NCI-H510A (cell line): Measurements from ENCODE around the gene CLASP1.
"Not testable (repeated sequence)": the region's sequence is repeated elsewhere in the genome, so short reads cannot be mapped to it uniquely, and the experiment has no call there.

Source experiments
- DNase-seq: peaks from one replicate; lab custom pipeline; 2025; lab: John Stamatoyannopoulos, UW

The CLASP1 gene

GRCh38 chr2:121649149-121649595 lies at the start of gene CLASP1:
TSS of gene CLASP1 (minus strand) at chr2:121649462. CDS start at chr2:121605895, 43,567 bp downstream.
- DNase-seq = no peak

- DNase-seq = no peak
Observed at GRCh38 chr2:121698318-121698930, 49.2 kb upstream of the CLASP1 start.

DNA sequence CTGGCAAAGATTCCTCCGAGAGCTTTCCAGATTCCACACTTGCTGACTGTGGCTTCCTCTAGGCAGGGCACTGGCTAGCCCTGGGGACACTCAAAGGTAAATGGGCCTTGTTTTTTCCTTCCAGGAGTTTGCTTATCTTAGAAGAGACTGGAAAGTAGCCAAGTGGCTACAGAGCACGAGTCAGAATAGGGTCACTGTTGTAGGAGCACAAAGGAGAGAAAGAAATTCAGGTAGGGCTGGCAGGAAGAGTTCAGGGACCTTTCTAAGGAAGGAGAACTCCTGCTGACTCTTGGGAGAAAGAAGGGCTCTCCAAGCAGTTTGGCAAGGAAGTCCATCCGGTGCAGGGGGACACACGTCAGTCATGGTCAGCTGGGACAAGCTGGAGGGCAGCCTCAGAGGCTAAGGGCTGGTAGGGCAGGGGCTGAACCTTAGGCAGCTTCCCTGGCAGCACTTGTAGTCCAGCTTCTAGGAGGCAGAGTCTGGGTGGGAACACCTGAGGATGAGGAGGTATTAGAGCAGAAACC lies 47.9 kb upstream of the CLASP1 start:
- no peak for DNase-seq

DNA sequence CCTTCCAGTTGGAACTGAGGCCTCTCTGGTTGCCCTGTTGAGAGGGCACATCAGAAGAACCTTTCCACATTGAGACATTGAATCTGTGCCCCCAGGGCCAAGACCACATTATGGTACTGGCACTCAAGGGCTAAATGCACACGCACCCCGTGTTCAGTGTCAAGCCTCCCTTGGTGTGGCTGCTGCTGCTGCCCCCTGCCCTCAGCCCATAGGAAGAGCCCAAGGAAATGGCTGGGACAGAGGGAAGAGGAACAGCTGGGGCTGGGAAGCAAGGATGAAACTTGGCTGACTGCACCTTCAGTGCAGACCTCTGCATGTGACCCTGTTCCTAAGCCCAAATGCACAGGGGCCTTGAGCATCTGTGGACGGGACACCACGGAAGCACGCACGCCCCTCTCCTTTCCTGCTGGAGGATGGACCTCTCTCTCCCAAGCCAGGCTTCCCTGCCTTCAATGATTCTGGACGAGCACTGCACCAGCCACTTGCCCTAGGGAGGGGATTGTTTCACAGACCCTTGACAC lies 47.2 kb upstream of the CLASP1 start:
- DNase-seq = no peak

DNA sequence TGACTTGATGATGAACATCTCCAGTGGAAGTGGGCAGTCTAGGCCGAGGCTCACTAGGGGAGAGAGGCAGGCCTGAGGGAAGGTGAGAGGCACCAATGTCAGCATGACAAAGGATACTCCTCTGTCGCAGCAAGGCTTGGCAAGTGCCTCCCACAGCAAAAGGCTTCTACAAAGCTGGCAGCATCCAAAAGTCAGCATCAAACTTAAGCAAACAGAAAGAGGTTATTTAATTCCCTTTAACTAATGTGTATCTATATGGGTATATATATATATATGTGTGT lies 45.8 kb upstream of the CLASP1 start:
- DNase-seq = no peak

DNA sequence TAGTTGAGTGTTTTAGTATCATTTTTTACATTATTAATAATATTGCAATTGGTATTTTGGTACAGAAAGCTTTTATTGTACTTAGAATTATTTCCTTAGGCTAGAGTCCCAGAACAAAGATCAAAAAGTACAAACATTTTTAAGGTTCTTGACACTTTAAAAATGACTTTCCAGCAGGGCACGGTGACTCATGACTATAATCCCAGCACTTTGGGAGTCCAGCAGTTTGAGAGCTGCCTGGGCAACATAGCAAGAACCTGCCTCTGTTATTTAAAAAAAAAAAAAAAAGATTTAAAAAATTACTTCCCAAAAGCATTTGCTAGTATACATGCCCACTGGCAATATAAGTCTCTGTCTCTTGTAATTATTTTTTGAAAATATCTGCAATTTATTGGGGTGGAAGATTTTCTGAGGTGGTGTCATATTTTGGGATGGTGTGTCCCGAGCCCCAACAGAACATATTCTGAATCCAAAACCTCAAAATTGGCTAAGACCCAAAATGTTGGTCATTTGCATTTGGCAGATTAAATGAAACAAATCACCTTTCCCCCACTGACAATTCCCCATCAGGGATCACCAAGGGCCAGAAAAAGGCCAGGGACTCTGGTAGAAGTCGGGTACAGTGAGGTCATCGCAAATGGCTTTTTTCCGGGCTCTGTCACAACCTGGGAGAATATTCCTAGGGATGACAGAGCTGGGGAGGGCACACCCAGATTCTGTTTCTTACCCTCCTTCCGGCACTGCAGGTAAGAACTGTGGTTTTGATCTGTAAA lies 45.3 kb upstream of the CLASP1 start:
- DNase-seq = no peak

DNA sequence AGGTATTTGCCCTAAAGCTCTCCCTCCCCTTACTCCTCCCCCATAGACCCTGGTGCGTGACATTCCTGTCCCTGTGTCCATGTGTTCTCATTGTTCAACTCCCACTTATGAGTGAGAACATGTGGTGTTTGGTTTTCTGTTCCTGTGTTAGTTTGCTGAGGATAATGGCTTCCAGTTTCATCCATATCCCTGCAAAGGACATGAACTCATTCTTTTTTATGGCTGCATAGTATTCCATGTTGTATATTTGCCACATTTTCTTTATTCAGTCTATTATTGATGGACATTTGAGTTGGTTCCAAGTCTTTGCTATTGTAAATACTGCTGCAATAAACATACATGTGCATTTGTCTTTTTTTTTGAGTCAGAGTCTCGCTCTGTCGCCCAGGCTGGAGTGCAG lies 41.3 kb upstream of the CLASP1 start:
- not testable (repeated sequence) for DNase-seq

DNA sequence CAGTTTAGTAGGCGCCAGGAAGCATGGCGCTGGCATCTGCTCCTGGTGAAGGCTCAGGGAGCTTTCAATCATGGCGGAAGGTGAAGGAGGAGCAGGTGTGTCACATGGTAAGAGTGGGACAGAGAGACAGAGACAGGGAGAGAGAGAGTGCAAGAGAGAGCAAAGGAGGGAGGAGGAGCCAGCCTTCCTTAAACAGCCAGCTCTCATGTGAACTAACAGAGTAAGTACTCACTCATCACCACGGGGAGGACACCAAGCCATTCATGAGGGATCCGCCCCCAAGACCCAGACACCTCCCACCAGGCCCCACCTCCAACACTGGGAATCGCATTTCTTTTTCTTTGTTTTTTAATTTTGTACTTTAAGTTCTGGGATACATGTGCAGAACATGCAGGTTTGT lies 40.8 kb upstream of the CLASP1 start:
- no peak for DNase-seq

DNA sequence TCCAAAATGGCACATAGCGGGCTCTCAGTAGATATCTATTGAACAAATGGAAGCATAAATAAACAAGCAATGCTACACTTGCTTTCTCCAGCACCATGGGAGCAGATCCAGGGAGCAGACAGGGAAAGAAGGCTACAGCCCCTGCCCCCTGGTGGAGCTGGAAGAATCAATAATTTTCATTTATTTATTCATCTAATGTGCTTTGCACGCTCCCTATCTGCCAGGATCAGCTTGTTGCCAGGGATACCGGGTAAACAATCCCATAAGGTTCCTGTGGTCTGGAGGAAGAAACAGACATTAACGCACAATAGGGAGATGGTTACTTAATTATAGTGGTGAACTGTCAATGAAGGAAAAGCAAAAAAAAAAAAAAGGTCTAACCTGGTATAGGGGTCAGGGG lies 40.1 kb upstream of the CLASP1 start:
- peak; percentile 7 for DNase-seq

DNA sequence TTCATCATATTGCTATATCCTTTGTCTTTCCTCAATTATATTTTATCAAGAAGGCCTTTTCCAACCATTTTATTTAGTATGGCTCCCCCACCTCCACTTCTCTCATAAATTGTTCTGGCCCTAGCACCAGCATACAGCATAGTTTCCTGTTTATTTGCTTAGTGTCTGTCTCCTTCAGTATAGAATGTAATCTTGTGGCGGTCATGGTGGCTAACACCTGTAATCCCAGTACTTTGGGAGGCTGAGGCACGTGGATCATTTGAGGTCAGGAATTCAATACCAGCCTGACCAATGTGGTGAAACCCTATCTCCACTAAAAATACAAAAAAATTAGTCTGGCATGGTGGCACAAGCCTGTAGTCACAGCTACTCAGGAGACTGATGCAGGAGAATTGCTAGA lies 39.6 kb upstream of the CLASP1 start:
- no peak for DNase-seq

- no peak for DNase-seq
Observed at GRCh38 chr2:121686902-121687301, 37.6 kb upstream of the CLASP1 start.

GRCh38 chr2:121686218-121686617 lies 37.0 kb upstream of the CLASP1 start:
- no peak for DNase-seq

GRCh38 chr2:121682396-121683298 lies 33.4 kb upstream of the CLASP1 start:
- no peak for DNase-seq

DNA sequence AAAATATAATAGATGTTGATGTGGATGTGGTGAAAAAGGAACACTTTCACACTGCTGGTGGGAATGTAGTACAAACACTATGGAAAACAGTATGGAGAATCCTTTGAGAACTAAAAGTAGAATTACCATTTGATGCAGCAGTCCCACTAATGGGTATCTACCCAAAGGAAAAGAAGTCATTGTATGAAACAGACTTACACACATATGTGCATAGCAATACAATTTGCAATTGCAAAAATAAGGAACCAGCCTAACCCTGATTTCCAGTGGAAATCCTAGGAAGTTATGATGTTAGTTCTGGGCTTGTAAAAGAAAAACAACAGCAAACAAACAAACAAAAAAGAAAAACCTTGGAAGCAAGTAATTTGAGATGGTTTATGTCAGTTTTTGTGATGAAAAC lies 28.6 kb upstream of the CLASP1 start:
- no peak for DNase-seq

- DNase-seq = not testable (repeated sequence)
Observed at GRCh38 chr2:121671621-121672020, 22.4 kb upstream of the CLASP1 start.

GRCh38 chr2:121670181-121670580 lies 20.9 kb upstream of the CLASP1 start:
- DNase-seq = no peak

GRCh38 chr2:121667618-121668017 lies 18.4 kb upstream of the CLASP1 start:
- no peak for DNase-seq

GRCh38 chr2:121666042-121666441 lies 16.8 kb upstream of the CLASP1 start:
- DNase-seq = no peak

DNA sequence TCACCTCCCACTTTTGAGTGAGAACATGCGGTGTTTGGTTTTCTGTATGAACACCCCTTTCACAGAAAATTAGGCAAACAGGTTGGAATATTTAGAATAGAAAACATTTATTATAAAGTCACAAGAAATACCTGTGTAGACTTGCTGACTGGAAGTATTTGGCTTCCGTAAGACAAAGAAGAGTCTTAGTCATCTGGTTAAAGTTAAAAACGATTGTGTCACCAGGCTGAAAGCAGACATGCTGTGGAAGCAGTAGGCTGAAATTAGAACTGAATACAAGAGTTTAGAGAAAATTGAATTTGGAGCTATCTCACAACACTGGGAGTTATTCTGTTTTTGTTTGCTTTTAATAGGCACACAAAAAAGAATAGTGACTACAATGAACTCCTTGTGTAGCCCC lies 16.2 kb upstream of the CLASP1 start:
- DNase-seq = no peak

GRCh38 chr2:121664713-121665112 lies 15.5 kb upstream of the CLASP1 start:
- DNase-seq = no peak

DNA sequence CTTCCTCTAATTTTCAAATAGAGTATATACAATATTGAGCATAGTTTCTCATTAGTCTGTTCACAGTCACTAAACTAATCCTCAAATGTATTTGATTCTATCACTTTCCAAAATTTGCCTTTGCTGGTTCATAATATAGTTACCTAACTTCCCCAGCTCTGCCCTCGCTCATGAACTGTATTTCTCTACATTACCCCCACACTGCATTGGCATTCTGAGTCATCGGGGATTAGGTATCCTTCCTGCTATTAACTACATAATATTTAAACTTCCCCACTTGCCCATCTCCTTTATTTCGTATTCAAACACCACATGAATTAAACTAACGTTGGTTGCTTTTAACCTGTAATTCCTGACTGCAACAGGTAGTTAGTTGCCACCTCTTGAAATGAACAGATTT lies 14.8 kb upstream of the CLASP1 start:
- DNase-seq = no peak

DNA sequence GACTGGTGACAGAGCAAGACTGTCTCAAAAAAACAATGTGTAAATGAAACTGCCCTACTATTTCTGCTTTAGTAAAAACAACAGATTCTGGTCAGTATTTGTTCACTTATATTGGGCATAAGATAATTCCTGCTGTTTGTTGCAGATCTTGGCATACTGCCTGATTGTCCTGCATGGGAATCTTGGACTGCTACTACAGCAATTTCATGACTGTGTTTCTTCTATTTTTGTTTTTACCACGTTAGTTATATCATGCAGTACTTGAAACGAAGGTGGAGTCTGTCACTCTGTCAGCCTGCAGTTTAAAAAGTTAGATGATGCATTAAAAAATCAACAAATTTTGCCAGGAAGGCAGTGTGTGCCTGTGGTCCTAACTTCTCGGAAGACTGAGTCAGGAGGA lies 14.2 kb upstream of the CLASP1 start:
- DNase-seq = no peak
